Measurements from ENCODE around the gene CD80.
A peak's percentile ranks its signal among the peaks of the same experiment; 100 is the strongest.

The CD80 gene

GRCh38 chr3:119600732-119601131 is 41.3 kb upstream of the CD80 start:
- peak overlapping the region; percentile 41 for H3K4me3 ChIP-seq (replicated peaks; ENCODE audit: low read depth, low read length)
- peak; percentile 82 for DNase-seq (ENCODE audit: extremely low read depth, insufficient read length)

GRCh38 chr3:119599558-119600174 is 40.3 kb upstream of the CD80 start:
- no peak for DNase-seq (ENCODE audit: extremely low read depth, insufficient read length)
- Histone ChIP-seq H3K36me3 (ENCODE audit: control insufficient read depth, insufficient read depth, low read length) (no peaks in the 10 kb centered on the region), H3K4me3 (replicated peaks; ENCODE audit: low read depth, low read length) (peak overlapping the region; percentile 41), H3K27me3 (replicated peaks; ENCODE audit: control insufficient read depth, insufficient read depth, low read length) (no peaks in the 10 kb centered on the region)
- TF ChIP-seq CTCF (IDR thresholded peaks at IDR 0.05; ENCODE audit: insufficient read depth, low read length, poor library complexity, severe bottlenecking): no peak

More at GRCh38 chr3:119600732-119601131, 41.3 kb upstream of the CD80 start:
- TF ChIP-seq CTCF (IDR thresholded peaks at IDR 0.05; ENCODE audit: insufficient read depth, low read length, poor library complexity, severe bottlenecking): peak; percentile 94
- no peaks in the 10 kb centered on the region for H3K27me3 ChIP-seq (replicated peaks; ENCODE audit: control insufficient read depth, insufficient read depth, low read length)
- no peaks in the 10 kb centered on the region for H3K36me3 ChIP-seq (ENCODE audit: control insufficient read depth, insufficient read depth, low read length)

- H3K4me3 ChIP-seq (replicated peaks; ENCODE audit: low read depth, low read length): peak overlapping the region; percentile 36
- no peaks in the 10 kb centered on the region for H3K36me3 ChIP-seq (ENCODE audit: control insufficient read depth, insufficient read depth, low read length)
- TF ChIP-seq CTCF (IDR thresholded peaks at IDR 0.05; ENCODE audit: insufficient read depth, low read length, poor library complexity, severe bottlenecking): no peak
- peak; percentile 58 for DNase-seq (ENCODE audit: extremely low read depth, insufficient read length)
- H3K27me3 ChIP-seq (replicated peaks; ENCODE audit: control insufficient read depth, insufficient read depth, low read length): no peaks in the 10 kb centered on the region
Observed at GRCh38 chr3:119598410-119599098, 39.1 kb upstream of the CD80 start.

GRCh38 chr3:119597548-119598288 is 38.3 kb upstream of the CD80 start, which contains the start of gene PLA1A:
Gene PLA1A, plus strand, starts transcription at chr3:119597885. Its CDS starts 29 bp downstream, at chr3:119597914.
- peak within 1 kb of the TSS; percentile 36 for H3K4me3 ChIP-seq (replicated peaks; ENCODE audit: low read depth, low read length)
- DNase-seq (ENCODE audit: extremely low read depth, insufficient read length): peak; percentile 52
- H3K36me3 ChIP-seq (ENCODE audit: control insufficient read depth, insufficient read depth, low read length): no peaks in the 10 kb centered on the region
- no peak for TF ChIP-seq CTCF (IDR thresholded peaks at IDR 0.05; ENCODE audit: insufficient read depth, low read length, poor library complexity, severe bottlenecking)
- no peaks in the 10 kb centered on the region for H3K27me3 ChIP-seq (replicated peaks; ENCODE audit: control insufficient read depth, insufficient read depth, low read length)

- TF ChIP-seq CTCF (IDR thresholded peaks at IDR 0.05; ENCODE audit: insufficient read depth, low read length, poor library complexity, severe bottlenecking): no peak
Observed at GRCh38 chr3:119596398-119596797, 37.0 kb upstream of the CD80 start.

More at GRCh38 chr3:119596398-119596797, 37.0 kb upstream of the CD80 start:
- H3K36me3 ChIP-seq (ENCODE audit: control insufficient read depth, insufficient read depth, low read length): no peaks in the 10 kb centered on the region
- H3K4me3 ChIP-seq (replicated peaks; ENCODE audit: low read depth, low read length): no peak overlapping the region
- no peaks in the 10 kb centered on the region for H3K27me3 ChIP-seq (replicated peaks; ENCODE audit: control insufficient read depth, insufficient read depth, low read length)
- DNase-seq (ENCODE audit: extremely low read depth, insufficient read length): no peak
